HL-60 (cell line): ENCODE results near the gene KBTBD12.

Experiments used
- GABPA ChIP-seq: IDR thresholded peaks from 2 replicates; pipeline ENCODE4 v1.6.1; 2012; ENCODE audit warnings: low read depth
- SPI1 ChIP-seq: IDR thresholded peaks from 2 replicates; pipeline ENCODE4 v1.6.1; 2012; ENCODE audit warnings: low read depth, mild to moderate bottlenecking, borderline replicate concordance
- TF ChIP-seq, protein P1 (sequence below): IDR thresholded peaks from one replicate; pipeline ENCODE4 v1.5.1; 2011; ENCODE audit warnings: low read length, control low read depth, inconsistent platforms; ENCODE audit not compliant: insufficient read depth
- TF ChIP-seq, protein P2 (sequence below): IDR thresholded peaks from 2 replicates; pipeline ENCODE4 v1.6.1; 2012; ENCODE audit warnings: low read depth; ENCODE audit not compliant: insufficient replicate concordance

DNA sequence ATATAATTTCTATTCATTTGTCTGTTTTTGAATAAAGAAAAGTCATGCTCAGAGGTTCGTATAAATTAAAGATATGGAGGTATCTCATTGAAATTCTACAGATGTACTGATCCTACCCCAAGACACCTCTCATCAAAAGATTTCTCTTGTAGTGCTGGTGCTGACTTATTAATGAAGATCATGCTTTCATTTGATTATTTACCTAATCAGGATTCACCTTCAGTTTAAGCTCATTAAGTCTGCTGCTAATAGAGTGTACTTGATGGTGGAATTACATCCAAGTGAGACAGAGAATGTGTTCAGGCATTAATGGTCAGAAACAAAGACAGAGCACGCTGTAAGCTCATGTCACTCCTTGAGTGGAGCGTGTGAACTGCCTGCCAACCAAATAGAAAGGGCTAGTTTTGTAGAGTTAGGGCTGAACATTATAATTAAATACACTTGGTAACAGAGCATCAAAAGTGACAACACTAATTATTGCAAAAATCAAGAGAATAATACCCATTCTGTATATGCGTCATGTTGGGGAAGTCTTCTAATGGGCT lies 45.5 kb downstream of the KBTBD12 start:
- TF ChIP-seq, protein P1, sequence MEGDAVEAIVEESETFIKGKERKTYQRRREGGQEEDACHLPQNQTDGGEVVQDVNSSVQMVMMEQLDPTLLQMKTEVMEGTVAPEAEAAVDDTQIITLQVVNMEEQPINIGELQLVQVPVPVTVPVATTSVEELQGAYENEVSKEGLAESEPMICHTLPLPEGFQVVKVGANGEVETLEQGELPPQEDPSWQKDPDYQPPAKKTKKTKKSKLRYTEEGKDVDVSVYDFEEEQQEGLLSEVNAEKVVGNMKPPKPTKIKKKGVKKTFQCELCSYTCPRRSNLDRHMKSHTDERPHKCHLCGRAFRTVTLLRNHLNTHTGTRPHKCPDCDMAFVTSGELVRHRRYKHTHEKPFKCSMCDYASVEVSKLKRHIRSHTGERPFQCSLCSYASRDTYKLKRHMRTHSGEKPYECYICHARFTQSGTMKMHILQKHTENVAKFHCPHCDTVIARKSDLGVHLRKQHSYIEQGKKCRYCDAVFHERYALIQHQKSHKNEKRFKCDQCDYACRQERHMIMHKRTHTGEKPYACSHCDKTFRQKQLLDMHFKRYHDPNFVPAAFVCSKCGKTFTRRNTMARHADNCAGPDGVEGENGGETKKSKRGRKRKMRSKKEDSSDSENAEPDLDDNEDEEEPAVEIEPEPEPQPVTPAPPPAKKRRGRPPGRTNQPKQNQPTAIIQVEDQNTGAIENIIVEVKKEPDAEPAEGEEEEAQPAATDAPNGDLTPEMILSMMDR, result no peak
- TF ChIP-seq, protein P2, sequence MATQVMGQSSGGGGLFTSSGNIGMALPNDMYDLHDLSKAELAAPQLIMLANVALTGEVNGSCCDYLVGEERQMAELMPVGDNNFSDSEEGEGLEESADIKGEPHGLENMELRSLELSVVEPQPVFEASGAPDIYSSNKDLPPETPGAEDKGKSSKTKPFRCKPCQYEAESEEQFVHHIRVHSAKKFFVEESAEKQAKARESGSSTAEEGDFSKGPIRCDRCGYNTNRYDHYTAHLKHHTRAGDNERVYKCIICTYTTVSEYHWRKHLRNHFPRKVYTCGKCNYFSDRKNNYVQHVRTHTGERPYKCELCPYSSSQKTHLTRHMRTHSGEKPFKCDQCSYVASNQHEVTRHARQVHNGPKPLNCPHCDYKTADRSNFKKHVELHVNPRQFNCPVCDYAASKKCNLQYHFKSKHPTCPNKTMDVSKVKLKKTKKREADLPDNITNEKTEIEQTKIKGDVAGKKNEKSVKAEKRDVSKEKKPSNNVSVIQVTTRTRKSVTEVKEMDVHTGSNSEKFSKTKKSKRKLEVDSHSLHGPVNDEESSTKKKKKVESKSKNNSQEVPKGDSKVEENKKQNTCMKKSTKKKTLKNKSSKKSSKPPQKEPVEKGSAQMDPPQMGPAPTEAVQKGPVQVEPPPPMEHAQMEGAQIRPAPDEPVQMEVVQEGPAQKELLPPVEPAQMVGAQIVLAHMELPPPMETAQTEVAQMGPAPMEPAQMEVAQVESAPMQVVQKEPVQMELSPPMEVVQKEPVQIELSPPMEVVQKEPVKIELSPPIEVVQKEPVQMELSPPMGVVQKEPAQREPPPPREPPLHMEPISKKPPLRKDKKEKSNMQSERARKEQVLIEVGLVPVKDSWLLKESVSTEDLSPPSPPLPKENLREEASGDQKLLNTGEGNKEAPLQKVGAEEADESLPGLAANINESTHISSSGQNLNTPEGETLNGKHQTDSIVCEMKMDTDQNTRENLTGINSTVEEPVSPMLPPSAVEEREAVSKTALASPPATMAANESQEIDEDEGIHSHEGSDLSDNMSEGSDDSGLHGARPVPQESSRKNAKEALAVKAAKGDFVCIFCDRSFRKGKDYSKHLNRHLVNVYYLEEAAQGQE, result no peak
- TF ChIP-seq SPI1 (no peak), GABPA (no peak)
